Activated CD4-positive, alpha-beta T cell treated with anti-CD3 and anti-CD28 coated beads for 4 hours (primary cell): Measurements from ENCODE around the gene MEGF9.

Experiments used
- DNase-seq, 2 donors: peaks; one replicate each; pipeline ENCODE4 v3.0.0-alpha.2; 2020

Gene MEGF9

GRCh38 chr9:120619751-120620655 is 94.3 kb downstream of the MEGF9 start:
- peak; percentile 46 to 65 for DNase-seq

DNA sequence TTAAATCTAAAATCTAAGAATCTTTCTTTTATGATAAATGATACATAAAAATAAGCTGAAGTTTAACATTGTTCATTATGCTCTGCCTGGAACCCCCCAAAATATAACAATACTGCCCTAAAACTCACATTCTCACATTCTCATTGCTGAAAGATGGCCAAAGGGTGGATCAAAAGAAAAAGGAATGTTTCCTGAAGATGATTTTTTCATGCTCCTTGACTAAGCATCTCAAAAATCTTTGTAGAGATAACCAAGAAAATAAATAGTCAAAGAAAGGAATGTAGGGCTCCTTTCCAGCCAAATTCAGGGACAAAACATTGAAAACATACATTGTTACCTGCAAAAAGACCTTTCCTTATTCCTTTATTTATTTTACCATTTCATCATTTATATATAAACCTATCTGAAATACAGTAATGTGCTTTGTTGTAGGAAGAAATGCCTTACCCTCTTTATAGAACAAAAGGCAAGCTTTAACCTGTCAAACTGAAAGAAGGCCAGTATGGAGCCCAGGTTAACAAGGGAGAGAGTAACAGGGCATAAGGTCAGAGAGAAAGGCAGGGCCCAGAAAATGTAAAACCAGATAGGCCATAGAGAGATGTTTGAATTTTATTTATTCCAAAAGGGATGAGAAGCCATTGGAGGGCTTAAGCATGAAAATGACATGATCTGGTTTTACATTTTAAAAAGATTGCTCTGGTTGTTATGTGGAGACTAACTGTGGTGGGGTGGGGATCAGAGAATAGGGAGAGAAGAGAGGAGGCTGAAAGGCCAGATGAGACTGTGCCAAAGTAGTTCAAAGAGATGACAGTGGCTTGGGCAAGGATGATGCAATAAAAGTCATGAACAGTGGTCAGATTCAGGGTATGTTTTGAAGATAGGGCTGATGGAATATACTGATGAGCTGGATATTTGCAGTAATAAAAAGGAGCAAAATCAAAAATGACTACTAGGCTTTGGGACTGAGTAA is 97.0 kb downstream of the MEGF9 start:
- no peak for DNase-seq

GRCh38 chr9:120612218-120612617 is 102.1 kb downstream of the MEGF9 start:
- DNase-seq, result no peak

DNA sequence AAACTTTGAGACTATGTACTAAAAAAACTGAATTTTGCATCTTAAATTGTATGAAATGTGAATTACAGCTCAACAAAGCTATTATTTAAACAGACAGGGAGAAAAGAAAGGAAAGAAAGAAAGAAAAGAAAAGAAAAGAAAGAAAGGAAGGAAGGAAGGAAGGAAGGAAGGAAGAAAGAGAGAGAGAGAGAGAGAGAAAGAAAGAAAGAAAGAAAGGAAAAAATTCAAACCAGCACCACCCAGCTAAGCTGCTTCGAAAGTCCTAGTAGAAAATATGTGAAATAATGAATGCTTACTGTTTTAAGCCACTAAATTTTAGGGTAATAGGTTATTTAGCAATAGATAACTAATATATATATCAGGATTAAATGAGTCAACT is 102.6 kb downstream of the MEGF9 start:
- DNase-seq, result no peak

DNA sequence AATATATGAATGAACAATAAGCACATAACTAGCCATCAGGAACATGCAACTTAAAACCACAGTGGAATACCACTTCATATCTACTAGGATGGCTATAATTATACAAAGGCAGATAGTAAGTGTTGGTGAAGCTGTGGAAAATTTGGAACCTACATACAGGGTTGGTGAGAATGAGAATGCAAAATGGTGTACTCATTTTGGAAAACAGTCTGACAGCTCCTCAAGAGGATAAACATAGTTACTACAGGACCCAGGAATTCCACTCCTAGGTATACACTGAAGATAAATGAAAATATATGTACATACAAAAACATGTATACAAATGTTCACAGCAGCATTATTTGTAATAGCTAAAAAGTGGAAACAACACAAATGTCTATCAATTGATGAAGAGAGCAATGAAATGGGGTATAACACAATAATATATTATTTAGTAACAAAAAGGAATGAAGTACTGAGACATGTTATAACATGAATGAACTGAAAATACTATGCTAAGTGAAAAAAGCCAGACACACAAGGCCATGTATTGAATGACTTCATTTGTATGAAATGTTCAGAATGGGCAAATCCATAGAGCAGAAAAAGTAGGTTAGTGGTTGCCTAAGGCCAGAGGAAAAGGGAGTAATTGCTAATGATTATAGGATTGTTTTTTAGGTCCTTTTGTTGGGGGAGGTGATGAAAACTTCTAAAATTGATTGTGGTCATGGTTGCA is 103.1 kb downstream of the MEGF9 start:
- DNase-seq, result no peak

- DNase-seq, result no peak
Observed at GRCh38 chr9:120609636-120610035, 104.6 kb downstream of the MEGF9 start.

DNA sequence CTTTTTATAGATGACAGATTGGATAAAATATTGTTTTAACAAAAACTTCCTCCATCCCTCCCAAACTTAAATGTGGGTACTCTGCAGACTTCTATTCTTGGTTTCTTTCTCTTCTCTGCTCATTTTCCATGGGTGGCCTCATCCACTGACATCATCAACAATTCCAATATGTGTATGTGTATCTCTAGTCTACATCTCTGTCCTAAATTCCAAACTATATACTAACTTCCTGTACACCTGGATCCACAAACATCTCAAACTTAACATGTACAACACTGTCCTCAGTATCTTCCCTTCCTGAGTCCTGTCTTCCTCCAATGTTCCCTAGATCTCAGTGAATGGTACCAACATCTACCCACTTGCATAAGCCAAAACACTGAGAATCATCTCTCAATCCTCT is 105.8 kb downstream of the MEGF9 start:
- no peak for DNase-seq

DNA sequence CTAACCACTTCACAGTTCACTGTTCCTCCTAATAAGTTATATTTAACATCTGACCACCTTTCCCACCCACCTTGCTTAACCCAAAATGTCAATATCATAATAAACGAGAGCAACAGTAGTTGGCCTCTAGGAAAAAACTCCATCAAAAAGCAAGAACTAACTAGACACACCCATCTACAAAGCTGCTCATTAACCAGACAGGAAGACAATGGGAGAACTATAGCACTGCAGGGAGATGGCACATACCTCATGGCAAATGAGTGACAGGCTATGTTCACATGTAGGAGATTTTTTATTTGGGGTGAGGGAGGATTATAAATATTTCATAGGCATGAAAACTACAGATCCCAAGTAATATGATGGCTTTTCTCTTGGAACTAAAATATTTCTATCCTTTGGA is 110.7 kb downstream of the MEGF9 start:
- DNase-seq, result no peak

GRCh38 chr9:120603010-120603409 is 111.3 kb downstream of the MEGF9 start:
- no peak for DNase-seq

DNA sequence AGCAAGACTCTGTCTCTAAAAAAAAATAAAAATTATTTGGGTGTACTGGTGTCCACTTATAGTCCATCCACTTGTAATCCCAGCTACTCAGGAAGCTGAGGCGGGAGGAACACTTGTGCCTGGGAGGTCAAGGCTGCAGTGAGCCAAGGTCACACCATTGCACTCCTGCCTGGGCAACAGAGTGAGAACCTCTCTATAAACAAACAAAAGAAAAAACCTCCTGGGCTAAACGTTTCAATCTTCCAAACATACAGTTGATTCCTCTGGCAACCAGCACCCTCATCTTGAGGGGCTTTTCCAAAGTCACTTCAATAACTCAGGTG is 120.4 kb downstream of the MEGF9 start:
- DNase-seq, result no peak

GRCh38 chr9:120593250-120593954 is 120.9 kb downstream of the MEGF9 start:
- no peak for DNase-seq

DNA sequence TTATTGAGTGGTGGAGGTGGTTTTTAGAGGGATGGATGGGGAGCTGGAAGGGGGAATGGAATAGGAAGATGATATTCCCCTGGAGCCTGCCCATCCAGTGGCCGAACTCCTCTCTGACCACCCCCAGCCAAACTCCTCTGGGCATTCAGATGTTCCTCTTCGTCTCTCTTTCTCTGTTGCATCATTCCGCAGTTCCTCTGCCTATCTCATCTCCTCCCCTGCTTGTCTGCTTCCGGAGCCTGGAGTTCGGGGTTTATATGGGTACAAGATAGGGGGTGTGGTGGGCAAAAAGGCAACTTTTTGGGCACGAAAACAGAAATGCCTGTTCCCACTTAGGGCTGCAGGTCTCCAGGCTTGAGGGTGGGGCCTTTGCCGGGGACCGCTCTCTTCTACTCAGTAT is 122.1 kb downstream of the MEGF9 start:
- DNase-seq, result no peak

DNA sequence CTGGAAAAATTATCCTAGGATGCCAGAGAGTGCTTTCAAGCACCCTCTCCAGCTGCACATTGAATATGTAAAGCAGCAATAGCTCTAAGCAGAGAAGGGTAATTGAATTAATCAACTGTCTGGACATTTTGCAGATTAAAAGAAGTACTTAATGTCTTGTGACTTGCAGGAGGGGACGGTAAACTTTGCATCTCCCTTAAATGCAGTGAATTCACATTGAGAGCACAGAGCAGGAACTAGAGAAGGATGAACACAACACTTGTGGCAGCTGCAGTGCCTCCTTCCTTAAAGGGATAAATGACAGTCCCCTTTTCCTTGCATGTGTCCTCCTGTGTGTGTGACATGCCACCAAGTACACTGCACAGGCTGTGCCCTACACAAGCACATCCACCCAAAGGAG is 126.9 kb downstream of the MEGF9 start:
- DNase-seq, result no peak

DNA sequence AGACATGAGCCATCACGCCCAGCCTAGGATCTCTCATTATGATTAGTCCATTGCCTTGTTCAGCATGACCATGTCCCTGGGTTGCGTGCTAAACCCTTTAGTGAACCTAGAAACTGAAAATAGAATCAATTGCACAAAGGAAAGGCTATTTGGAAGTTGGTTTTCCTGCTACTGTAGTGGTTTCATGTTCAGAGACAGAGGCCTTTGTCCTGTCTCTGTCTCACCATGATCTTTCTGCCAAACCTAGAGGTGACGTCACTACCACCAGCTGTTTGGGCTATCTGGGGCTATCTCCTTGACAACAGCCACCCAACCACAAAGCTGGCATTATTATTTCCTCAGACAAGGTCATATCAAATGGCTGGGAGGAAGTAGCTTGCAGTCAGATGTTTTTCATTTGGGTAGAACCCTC is 130.3 kb downstream of the MEGF9 start:
- DNase-seq, result no peak

DNA sequence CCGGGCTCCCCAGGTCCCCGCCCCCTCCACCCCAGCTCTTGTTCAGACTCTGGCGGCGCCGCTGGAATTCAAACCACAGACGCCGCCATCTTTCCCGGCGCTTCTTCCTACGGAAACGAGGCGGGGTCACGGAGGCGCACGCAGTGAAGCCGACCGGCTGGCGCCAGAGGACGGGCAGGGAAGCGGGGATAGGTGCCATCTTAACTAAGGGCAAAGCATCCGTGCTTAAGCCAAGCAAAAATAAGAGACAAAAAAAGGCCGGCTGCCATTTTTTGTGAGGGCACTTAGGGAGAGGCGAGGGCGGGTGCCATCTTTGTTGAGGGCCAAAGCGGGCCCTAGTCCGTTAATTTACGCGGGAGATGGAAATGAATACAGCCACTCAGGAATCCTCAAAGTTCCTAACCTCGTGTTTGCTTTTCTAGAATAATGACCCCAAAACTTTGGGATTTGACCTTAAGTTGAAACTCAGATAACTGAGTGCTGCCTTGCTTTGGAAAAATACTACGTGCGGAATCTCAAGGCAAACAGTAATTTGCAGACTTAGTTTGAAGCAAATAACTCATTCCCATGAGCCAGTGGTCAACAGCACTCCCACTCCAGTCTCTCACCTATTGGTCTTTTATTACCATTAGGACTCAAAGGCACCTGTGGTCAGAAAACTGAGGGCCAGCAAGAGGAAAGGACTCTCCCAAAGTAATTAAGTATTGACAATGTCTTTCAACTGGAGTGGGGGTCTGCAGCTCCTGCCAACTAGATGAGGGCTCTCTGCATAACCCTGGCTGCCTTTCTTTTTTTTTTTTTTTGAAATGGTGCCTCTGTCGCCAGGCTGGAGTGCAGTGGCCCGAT is 134.0 kb downstream of the MEGF9 start, which contains the start of gene CDK5RAP2:
Gene CDK5RAP2, minus strand, starts transcription at position 117 of the 846 bp plus-strand sequence. CDS start 189 bp downstream, outside the sequence.
- DNase-seq, result peak; percentile 89

- no peak for DNase-seq
Observed at GRCh38 chr9:120579139-120580050, 134.9 kb downstream of the MEGF9 start.

DNA sequence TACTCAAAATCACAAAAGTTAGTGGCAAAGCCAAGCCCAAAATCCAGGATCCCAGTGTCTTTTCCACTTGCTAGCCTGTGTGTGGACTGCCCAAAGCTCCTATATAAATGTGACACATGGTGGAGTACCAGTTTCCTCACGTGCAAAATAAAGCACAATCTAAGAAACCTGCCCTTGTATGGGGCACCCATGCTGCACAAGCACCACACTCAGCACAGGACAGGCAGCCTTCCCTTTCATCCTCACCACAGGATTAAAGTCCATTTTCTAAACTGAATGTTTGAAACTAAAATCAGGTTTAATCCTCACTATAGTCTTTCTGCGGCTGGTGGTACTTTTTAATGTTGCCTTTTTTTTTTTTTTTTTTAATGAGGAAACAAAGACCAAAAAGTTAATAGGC is 139.8 kb downstream of the MEGF9 start:
- no peak for DNase-seq

DNA sequence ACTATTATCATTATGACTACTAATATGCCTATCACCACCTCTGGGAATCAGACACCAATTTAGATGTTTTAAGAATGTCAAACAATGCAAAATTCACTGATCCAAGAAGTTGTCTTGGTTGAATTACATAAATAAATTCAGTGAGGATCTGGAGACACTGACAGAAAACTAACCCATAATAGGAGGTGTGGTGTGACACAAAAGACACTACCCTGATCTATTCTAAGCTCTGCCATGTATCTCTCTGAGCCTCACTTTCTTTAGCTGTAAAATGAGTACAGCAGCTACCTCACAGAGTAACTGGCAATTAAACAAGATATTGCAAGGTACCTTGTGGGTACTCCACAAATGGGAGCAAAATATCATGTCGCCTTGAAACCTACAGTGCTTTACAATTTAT is 141.8 kb downstream of the MEGF9 start:
- no peak for DNase-seq

DNA sequence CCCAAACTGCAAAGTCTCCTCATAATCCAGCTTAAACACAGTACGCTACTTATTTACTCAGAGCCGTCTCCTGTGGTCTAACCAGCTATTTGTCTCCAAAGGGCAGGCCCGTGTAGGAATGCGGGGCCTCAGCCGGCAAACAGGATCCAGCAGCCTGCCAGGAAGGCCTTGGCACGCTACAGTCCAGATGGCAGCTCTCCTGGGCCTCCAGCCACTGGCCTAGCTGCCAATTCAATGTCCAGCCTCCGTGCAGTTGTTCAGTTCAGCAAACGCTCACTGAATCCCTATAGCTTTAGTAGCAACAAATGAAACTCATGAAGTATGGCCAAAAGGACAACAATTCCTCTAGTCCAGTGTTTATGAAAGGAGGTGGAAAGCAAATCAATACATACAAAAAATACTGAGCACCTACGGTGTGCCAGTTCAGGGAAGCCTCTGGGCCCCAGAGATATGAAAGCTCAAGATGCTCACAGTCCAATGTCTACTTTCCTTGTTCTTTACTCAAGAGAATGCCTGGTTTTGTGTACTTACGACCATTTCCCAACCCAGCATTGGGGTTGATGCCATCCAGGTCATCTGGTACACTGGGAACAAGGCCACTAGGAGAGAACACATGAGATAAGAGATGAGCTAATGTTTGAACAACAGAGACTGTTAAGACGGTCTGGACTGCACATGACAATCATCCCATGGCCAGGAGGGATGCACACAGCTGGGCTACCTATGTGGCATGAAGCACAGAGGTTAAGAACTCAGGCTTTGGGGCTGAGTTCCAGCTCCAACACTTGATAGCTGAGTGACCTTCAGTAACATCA is 142.6 kb downstream of the MEGF9 start:
- no peak for DNase-seq
